GM18907 (cell line): Measurements from ENCODE around the gene NISCH.

Experiments
- ATAC-seq: cut with Tn5 transposase; IDR thresholded peaks from one replicate; pipeline ENCODE4 v1.9.1; 2021; ENCODE audit warnings: mild to moderate bottlenecking, moderate library complexity; ENCODE audit not compliant: unreplicated experiment

The NISCH gene

DNA sequence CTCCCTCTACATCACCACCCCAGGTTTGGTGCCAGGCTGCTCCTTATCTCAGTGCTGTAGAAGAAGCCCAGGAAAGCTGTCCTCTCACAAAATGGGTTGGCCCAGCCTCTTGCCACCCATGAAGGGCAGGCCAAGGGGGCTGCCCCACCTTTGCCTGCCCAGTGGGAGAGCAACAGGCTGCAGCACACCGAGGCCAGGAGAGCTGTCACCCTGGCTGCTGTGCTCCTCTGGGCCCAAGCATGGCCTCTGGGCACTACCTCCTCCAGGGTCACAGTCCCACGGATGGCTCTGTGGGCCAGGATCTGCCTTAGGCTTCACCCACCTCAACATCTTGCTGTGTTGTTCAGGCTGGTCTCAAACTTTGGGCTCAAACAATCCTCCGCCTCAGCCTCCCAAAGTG, 33.3 kb downstream of the NISCH start:
- ATAC-seq: no peak

DNA sequence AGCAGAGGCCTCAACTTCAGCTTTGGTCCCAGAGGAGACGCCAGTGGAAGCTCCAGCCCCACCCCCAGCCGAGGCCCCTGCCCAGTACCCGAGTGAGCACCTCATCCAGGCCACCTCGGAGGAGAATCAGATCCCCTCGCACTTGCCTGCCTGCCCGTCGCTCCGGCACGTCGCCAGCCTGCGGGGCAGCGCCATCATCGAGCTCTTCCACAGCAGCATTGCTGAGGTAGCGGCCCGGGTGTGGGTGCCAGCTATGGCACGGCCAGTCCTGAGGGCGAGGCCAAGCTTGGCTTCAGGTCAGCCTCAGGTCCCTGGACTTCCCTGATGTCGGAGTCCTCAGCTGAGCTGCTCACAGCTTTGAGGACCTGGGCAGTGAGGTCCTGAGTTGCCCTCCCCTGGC, 34.0 kb downstream of the NISCH start:
- ATAC-seq: no peak

DNA sequence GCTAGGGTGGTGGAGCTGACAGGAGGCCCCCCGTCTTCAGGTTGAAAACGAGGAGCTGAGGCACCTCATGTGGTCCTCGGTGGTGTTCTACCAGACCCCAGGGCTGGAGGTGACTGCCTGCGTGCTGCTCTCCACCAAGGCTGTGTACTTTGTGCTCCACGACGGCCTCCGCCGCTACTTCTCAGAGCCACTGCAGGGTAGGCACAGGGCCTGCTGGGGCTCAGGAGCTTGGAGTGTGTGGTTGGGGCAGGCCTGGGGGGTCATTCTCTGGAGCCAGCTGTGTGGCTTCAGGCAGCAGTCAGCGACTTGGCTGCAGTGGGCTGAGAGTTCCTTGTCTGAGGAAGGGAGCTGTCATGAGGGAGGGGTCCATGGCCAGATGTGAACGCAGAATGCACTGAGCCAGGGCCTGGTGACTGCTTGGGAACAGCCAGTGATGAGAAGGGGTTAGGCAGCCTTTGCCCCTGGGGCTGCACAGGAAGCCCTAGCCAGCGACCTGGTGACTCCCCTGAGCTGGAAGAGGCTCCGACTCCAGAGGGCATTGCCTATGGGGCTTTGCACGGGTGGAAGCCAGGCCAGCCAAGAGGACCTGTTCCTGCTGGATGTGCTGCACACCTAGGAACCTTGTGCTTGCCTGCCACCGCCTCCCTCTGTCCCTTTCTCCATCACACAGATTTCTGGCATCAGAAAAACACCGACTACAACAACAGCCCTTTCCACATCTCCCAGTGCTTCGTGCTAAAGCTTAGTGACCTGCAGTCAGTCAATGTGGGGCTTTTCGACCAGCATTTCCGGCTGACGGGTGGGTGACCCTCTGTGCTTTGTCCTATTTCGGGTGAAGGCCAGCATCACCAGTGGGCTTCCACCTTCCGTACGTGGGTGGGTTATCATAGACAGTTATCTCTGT, 34.9 kb downstream of the NISCH start:
- no peak for ATAC-seq

DNA sequence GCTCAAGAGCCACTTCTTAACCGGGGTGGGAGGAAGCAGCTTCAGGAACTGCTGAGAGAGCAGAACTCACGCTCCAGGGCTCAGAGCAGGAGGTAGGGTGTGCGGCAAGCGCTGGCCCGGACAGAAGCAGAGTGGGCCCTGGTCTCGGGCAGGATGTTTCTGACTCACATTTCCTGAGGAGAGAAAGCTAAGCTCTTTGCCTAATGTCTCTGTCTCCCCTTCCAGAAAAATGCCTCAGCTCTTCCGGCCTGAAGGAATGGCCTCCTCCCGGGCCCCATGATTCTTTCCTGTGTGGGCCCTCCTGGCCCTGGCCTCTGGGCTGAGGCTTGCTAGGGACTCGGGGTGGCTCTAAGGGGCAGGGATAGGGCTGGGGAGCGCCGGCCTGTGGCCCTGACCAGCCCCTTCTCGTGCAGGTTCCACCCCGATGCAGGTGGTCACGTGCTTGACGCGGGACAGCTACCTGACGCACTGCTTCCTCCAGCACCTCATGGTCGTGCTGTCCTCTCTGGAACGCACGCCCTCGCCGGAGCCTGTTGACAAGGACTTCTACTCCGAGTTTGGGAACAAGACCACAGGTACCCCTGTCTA, 35.6 kb downstream of the NISCH start:
- ATAC-seq: no peak

DNA sequence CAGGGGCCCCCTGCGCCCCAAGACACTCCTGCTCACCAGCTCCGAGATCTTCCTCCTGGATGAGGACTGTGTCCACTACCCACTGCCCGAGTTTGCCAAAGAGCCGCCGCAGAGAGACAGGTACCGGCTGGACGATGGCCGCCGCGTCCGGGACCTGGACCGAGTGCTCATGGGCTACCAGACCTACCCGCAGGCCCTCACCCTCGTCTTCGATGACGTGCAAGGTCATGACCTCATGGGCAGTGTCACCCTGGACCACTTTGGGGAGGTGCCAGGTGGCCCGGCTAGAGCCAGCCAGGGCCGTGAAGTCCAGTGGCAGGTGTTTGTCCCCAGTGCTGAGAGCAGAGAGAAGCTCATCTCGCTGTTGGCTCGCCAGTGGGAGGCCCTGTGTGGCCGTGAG, 36.7 kb downstream of the NISCH start:
- ATAC-seq: no peak

DNA sequence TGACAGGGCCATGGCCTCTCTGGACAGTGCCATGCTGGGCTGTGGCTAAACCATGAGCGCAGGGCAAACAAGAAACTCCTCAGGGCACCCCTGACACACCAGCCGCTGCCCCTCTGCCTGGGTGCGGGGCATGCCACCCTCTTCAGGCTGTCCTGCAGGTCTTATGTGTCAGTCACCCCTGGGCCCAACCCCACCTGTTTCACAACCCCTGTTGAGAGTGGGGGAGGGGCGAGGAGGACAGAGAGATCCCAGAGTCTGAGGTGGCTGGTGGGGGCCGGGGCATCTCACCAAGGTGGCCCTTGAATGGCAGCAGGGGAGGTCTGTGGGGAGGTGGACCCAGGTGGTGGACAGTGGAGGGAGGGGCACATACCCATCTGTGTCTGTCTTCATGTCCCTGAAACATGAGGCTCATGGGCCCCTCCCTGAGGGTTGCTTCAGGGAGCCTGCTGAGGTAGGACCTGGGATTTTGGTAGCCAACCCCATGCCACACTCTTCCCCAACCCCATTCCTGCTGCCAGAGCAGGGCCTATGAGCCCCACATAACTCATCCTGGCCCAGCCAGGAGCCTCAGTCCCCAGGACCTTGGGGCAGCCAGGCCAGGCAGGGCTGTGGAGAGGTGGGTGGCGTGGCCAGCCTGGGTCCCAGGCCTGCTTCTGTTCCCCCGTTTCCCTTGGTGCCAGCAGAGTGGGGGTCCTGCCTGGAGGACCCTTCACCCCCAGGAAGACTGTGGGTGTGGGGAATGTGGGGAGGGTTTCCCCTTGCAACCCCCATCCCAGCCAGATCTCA, 38.0 kb downstream of the NISCH start:
- ATAC-seq: no peak

DNA sequence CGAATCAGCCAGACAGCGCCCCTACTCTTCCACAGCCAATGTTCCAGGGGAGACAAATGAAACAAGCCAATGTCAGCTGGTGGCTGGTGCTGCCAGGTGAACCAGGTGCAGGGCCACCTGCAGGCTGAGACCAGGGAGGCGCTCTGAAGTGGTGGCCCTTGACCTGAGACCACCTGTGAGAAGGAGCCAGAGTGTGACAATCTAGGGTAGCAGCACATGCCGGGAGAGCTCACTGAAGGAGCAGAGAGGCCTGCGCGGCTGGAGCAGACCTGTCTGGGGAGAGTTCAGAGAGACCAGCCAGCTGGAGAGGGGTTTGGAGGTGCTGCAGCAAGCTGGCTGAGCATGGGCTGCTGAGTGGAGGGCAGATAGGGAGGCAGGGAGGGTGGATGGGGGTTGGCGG, 39.0 kb downstream of the NISCH start:
- no peak for ATAC-seq

DNA sequence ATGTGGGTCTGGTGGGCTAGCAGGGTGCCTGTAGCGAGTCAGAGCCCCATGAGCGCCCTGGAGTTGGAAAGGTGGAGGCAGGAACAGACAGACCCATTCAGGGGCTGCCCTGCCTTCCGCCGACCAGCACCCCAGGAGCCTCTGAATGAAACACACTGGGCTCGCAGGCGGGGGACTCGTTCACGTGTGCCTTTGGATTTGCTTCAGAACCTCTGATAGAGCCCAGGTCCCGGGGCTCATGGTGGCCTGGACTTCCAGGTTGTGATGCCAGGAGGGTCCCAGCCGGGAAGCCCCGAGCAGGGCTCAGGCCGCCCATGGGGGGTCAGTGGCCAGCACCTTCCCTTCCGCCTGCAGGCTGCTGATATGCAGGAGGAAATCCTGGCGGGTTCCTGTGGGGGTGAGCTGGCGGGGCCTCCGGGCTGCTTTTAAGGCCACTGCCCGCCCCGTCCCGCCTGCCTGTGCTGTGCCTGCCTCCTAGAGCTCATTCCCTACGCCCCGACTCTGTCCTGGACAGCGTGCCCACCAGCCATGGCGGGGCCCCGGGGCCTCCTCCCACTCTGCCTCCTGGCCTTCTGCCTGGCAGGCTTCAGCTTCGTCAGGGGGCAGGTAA, 39.6 kb downstream of the NISCH start, which contains the start of gene STAB1:
Gene STAB1 (plus strand): TSS at position 453 of the 610 bp plus-strand sequence. CDS start 76 bp downstream, at position 529.
- ATAC-seq: no peak

DNA sequence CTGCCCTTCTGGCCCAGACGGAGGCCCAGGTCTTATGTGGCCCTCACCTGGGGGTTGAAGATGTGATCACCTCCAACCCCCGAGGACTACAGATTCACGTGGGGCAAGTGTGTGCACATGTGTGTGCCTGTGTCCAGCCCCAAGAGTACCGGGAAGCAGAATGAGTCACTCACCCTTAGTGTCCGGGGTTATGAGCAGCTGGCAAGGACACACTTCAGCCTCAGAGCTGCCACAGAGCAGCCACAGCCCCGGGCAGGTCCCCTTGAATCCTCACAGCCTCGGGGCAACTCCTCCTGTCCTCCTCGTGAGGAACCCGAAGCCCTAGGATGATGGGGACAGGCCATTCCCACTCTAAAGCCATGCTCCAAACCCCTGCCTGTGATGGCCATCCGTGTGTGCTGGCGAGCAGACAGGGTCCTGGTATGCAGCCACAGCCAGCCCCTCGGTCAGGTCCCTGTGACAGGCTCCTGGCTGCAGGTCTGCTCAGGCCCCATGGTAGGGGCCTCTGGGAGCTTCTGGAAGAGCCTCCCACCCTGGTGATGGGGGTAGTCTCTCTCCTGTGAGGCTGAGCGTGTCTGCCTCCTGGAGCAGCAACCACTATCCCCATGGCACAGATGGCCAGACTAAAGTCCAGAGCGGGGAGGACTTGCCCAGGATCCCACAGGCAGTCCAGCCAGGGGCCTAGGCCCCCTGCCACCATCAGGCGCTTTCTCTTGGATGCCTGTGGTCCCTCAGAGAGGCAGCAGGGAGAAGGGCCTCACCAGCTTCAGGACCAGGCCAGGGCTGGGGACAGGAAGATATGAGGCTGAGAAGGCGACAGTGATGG, 40.6 kb downstream of the NISCH start:
- no peak for ATAC-seq

DNA sequence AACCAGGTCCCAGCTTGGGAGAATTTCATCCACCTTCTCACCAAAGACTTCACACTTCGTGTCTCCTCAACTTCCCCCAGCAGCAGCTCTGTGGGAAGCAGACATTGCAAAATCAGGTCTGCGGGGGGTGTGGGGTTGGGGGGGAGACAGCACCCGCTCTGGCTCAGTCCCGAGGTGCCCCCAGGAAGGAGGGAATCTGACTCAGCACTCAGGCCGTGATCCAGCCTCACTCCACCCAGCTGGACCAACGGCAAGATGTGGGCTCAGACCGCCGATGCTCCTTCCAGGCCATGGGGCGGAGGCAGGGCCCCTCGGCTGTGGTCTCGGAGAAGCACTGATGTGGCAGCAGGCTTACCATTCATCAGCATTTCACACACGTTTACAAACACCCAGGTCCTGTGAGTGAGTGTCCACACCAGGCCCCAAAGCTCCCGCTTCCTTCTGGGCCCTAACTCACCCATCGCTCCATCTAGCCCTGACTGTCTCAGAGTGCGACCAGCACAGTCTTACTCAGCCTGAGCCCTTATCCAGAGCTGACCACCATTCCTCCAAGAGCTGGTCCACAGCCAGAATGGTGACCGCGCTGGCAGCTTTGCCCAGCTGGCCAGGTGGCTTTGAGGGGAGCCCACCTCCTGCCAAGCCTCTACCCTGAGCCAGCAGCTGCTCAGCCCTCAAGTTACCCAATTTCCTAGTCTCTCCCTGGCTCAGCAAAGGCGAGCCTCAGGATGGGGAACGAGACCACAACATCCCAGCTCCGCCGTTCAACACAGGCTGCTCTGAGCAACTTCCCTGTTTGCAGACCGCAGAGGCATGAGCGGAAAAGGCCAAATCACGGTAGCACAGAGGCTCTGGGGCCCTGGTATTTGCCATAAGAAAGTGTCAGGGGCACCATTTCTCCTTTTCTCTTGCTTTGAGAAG, 43.0 kb downstream of the NISCH start:
- ATAC-seq: no peak

DNA sequence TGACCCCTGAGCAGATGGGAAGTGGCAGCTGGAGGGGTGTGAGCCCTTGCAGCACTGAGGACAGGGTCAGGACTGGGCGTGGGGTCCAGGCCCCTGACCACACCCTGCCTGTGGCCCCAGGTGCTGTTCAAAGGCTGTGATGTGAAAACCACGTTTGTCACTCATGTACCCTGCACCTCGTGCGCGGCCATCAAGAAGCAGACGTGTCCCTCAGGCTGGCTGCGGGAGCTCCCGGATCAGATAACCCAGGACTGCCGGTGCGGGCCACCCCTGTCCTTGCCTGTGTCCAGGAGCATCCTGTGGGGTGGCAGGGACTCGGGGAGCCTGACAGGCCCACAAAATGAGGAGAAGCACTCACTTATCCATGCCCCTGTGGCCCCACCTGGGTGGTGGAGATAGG, 45.6 kb downstream of the NISCH start:
- ATAC-seq: no peak

DNA sequence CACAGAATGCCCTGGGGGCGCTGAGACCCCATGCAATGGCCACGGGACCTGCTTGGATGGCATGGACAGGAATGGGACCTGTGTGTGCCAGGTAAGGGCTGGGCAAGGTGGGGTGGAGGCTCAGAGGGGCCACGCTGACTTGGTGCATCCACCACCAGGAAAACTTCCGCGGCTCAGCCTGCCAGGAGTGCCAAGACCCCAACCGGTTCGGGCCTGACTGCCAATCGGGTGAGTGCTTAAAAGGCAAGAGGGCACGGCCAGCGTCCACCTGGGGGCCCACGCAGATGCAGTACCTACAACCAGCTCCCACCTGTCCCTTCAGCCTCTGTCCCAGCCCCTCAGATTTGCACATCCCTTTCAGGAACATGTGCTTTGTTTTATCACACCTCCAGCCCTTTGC, 46.6 kb downstream of the NISCH start:
- ATAC-seq: no peak

DNA sequence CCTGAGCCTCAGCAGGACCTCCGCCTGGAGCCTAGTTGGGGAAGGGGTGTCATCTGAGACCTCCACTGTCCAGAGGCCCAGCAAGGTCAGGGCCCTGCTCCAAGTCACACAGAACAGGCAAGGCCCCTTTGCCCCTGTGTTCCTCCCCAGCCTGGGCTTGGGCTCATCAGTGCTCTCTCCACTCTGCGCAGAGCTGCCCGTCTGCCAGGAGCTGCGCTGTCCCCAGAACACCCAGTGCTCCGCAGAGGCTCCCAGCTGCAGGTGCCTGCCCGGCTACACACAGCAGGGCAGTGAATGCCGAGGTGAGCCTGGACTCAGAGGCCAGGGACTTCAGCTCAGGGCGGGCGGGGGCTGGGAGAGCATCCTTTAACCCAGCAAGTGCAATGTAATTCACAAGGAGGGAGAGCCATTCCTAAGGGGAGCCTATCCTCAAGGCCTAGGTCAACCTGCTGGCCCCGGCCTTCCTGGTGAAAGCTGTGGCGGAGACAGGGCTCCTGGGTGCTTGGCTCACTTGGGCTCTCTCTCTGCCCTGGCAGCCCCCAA, 47.5 kb downstream of the NISCH start:
- no peak for ATAC-seq

DNA sequence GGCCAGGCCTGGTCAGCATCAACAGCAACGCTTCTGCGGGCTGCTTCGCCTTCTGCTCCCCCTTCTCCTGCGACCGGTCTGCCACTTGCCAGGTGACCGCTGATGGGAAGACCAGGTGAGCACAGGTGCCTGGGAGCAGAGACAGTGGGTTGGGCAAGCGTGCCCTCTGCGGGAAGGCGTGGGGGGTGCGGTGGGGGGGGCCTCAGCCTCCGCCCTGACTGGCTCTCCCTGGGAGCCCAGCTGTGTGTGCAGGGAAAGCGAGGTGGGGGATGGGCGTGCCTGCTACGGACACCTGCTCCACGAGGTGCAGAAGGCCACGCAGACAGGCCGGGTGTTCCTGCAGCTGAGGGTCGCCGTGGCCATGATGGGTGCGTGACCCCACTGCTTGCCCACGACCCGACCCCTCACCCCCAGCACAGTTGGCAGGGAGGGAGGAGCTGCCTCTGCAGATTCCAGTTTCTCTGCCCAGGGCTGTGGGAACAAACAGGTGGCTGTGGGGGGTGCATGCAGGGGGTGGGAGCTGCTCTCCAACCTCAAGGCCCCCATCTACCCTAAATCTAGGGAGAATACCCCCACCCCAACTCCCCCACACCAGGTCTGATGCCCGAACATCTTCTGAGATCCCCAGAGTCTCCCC, 48.5 kb downstream of the NISCH start:
- ATAC-seq: no peak

DNA sequence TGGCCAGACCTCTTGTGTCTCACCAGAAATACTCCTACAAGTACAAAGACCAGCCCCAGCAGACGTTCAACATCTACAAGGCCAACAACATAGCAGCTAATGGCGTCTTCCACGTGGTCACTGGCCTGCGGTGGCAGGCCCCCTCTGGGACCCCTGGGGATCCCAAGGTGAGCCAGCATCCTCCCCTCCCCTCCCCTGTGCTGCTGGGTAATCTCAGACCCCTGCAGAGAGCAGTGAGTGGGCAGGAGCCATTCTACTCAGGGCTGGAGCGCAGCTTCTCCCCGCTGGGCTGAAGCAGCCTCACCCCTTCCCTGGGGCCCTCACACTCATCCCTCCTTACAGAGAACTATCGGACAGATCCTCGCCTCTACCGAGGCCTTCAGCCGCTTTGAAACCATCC, 49.6 kb downstream of the NISCH start:
- ATAC-seq: no peak

DNA sequence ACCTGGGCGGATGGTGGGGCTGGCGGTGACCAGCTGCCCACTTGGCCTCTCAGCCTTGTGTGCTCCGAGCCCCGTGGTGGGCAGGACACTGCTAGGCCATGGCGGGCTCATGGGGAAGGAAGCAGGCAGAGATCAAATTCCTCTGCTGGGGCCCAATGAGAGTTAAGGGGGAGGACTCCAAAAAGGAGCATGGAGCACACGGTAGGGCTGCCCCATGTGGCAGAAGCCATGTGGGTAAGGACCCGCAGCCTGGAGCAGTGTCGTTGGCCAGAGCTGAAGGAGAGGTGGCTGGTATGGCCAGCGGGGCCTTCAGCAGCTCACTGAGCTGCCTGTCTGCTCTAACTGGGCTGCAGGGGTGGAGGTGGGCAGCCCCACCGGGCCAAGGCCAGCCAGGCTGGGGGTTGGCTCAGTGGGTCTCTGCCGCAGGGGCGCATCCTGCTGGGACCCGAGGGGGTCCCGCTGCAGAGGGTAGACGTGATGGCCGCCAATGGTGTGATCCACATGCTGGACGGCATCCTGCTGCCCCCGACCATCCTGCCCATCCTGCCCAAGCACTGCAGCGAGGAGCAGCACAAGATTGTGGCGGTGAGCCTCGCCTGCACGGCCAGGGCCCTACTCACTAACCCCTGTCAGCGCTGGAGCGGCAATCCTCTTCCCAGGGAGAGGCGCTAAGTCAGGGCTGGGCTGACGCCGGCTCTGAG, 51.0 kb downstream of the NISCH start:
- ATAC-seq: no peak

DNA sequence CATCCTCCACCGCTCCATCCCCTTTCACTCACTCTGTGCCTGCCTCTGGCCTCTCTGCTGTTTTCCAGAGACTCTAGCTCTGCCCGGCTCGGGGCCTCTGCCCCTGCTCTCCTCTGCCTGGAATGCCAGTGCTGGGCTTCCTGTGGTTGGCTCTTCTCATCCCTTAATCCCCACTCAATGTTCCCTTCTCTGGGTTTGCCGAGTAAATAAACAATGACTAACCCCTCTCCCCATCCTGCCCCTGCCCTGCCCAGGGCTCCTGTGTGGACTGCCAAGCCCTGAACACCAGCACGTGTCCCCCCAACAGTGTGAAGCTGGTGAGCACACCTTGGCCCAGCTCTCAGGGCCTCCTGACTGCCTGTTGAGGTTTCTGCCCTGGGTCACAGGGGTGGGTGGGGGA, 52.0 kb downstream of the NISCH start:
- ATAC-seq: no peak

DNA sequence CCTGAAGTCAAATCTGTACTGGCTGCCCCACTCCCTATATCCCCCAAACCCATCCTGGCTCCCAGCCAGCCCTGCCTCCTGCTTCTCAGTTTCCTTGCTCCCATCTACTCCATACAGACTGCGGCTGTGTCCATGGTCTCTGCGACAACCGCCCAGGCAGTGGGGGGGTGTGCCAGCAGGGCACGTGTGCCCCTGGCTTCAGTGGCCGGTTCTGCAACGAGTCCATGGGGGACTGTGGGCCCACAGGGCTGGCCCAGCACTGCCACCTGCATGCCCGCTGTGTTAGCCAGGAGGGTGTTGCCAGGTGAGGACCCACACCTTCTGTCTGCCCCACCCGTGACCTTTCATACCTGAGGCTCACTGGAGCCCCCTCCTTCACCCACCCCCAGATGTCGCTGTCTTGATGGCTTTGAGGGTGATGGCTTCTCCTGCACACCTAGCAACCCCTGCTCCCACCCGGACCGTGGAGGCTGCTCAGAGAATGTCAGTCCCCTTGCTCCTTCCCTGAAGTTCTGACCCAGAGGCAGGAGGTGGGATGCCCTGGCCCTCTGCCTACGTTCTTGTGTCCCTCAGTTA, 54.4 kb downstream of the NISCH start:
- no peak for ATAC-seq
